Endodermal cell (in vitro differentiated cells): ENCODE measurements around the gene PHGDH. TPM values are rescaled to one million over a fixed set of nuclear protein-coding genes. Genes with fewer than 3 reads are reported as not detected.
A peak's percentile ranks its signal among the peaks of the same experiment; 100 is the strongest.

ENCODE experiments used
- DNase-seq: peaks from one replicate; pipeline ENCODE4 v3.0.0-alpha.2; 2017
- H3K27ac ChIP-seq: 2 replicates; pipeline ENCODE4 v1.5.1; 2013; ENCODE audit warnings: mild to moderate bottlenecking, low read depth, low read length, moderate library complexity
- H3K27me3 ChIP-seq: 2 replicates; pipeline ENCODE4 v1.6.1; 2013; ENCODE audit warnings: mild to moderate bottlenecking, low read length, moderate library complexity; ENCODE audit not compliant: insufficient read depth, control insufficient read depth, poor library complexity, severe bottlenecking
- H3K36me3 ChIP-seq: 2 replicates; pipeline ENCODE4 v1.7.0; 2013; ENCODE audit warnings: mild to moderate bottlenecking, low read length, moderate library complexity; ENCODE audit not compliant: control insufficient read depth, insufficient read depth
- H3K4me1 ChIP-seq: one replicate; pipeline ENCODE4 v1.7.0; 2013; ENCODE audit warnings: low read length; ENCODE audit not compliant: control insufficient read depth, insufficient read depth
- H3K4me3 ChIP-seq: 2 replicates; pipeline ENCODE4 v1.5.1; 2013; ENCODE audit warnings: mild to moderate bottlenecking, low read length, moderate library complexity
- H3K9ac ChIP-seq: 2 replicates; pipeline ENCODE4 v1.6.1; 2013; ENCODE audit warnings: mild to moderate bottlenecking, low read length, moderate library complexity; ENCODE audit not compliant: poor library complexity, severe bottlenecking; ENCODE audit errors: extremely low read depth
- H3K9me3 ChIP-seq: 2 replicates; pipeline ENCODE4 v1.6.1; 2013; ENCODE audit warnings: mild to moderate bottlenecking, low read length, moderate library complexity; ENCODE audit not compliant: control insufficient read depth
- H3K27ac Mint-ChIP-seq: 2 replicates; pipeline ENCODE4 v1.8.0; 2020; ENCODE audit warnings: mixed read lengths
- H3K27me3 Mint-ChIP-seq: 2 replicates; pipeline ENCODE4 v1.8.0; 2021; ENCODE audit warnings: mild to moderate bottlenecking, mixed read lengths; ENCODE audit not compliant: insufficient read depth
- H3K36me3 Mint-ChIP-seq: 2 replicates; pipeline ENCODE4 v1.8.0; 2020; ENCODE audit warnings: low read depth, mixed read lengths
- H3K4me1 Mint-ChIP-seq: 2 replicates; pipeline ENCODE4 v1.8.0; 2020; ENCODE audit warnings: mixed read lengths
- H3K4me3 Mint-ChIP-seq: 2 replicates; pipeline ENCODE4 v1.8.0; 2020; ENCODE audit warnings: mild to moderate bottlenecking, moderate library complexity, mixed read lengths
- H3K9me3 Mint-ChIP-seq: 2 replicates; pipeline ENCODE4 v1.8.0; 2020; ENCODE audit warnings: mild to moderate bottlenecking, mixed read lengths
- CTCF ChIP-seq: fragments of 200-600 bp; sonication (generic); conservative IDR thresholded peaks from 2 replicates; pipeline ENCODE4 v1.5.0; 2021; ENCODE audit warnings: antibody characterized with exemption, mild to moderate bottlenecking
- WGBS, 2 experiments: methylation state at CpG; one replicate each; pipeline versions ENCODE4 v1.1.5 to v1.1.7; 2013; ENCODE audit warnings: missing lambda C conversion rate in 2 of 2, mixed read lengths in 1 of 2; ENCODE audit not compliant: insufficient coverage in 1 of 2, insufficient read length in 1 of 2; 5-methylcytosine and 5-hydroxymethylcytosine counted together
- total RNA-seq, 2 donors: library from RNA; stranded (reverse); fragmentation: NEBNext Ultra II Directional in 1 of 2; extraction: Animal tissue kit (Norgen Biotek cat#: 25700) in 1 of 2; gene quantifications; 2 replicates in 1 of 2; 3 replicates in 1 of 2; pipeline ENCODE4 v1.2.1, GENCODE V29; 2021

The PHGDH gene
- total RNA-seq, 2 donors from 2014 or later = 156 to 176 TPM

GRCh38 chr1:119700326-119700725 is 11.4 kb upstream of the PHGDH start:
- Mint-ChIP-seq H3K27me3 (peaks cover 5% of the 10 kb centered on the region), H3K4me1 (no peaks in the 10 kb centered on the region), H3K9me3 (peaks cover 36% of the 10 kb centered on the region), H3K27ac (no peak overlapping the region), H3K4me3 (no peak overlapping the region), H3K36me3 (peaks cover 2% of the 10 kb centered on the region)
- Histone ChIP-seq H3K4me1 (no peaks in the 10 kb centered on the region), H3K27me3 (no peaks in the 10 kb centered on the region), H3K9ac (no peak overlapping the region), H3K4me3 (no peak overlapping the region), H3K27ac (no peak overlapping the region), H3K9me3 (peaks cover 31% of the 10 kb centered on the region), H3K36me3 (no peaks in the 10 kb centered on the region)
- WGBS, 2 experiments = 83 to 90% methylated on average over 2 of the region's 2 CpGs
- TF ChIP-seq CTCF = no peak
- DNase-seq = no peak

GRCh38 chr1:119701659-119702058 is 10.1 kb upstream of the PHGDH start:
- peaks cover 2% of the 10 kb centered on the region for H3K36me3 Mint-ChIP-seq
- no peaks in the 10 kb centered on the region for H3K27me3 ChIP-seq
- DNase-seq = no peak
- H3K9me3 Mint-ChIP-seq = peaks cover 39% of the 10 kb centered on the region
- peaks cover 31% of the 10 kb centered on the region for H3K9me3 ChIP-seq
- H3K36me3 ChIP-seq = no peaks in the 10 kb centered on the region
- TF ChIP-seq CTCF = no peak
- H3K4me3 Mint-ChIP-seq = no peak overlapping the region
- no peak overlapping the region for H3K27ac ChIP-seq
- no peak overlapping the region for H3K27ac Mint-ChIP-seq
- H3K4me3 ChIP-seq = peak overlapping the region; percentile 24
- H3K27me3 Mint-ChIP-seq = peaks cover 5% of the 10 kb centered on the region
- H3K4me1 Mint-ChIP-seq = no peaks in the 10 kb centered on the region
- no peak overlapping the region for H3K9ac ChIP-seq
- H3K4me1 ChIP-seq = no peaks in the 10 kb centered on the region

GRCh38 chr1:119702384-119702783 is 9.3 kb upstream of the PHGDH start:
- Mint-ChIP-seq H3K27me3 (peaks cover 5% of the 10 kb centered on the region), H3K27ac (no peak overlapping the region), H3K36me3 (peaks cover 2% of the 10 kb centered on the region)

More at GRCh38 chr1:119702384-119702783, 9.3 kb upstream of the PHGDH start:
- H3K27ac ChIP-seq = no peak overlapping the region
- peaks cover 31% of the 10 kb centered on the region for H3K9me3 ChIP-seq
- WGBS, 2 experiments = 100% methylated on average over 2 of the region's 2 CpGs; no CpG with 5 or more reads in 1 of the 2 experiments
- no peak overlapping the region for H3K4me3 ChIP-seq
- H3K4me1 Mint-ChIP-seq = no peaks in the 10 kb centered on the region
- no peaks in the 10 kb centered on the region for H3K27me3 ChIP-seq
- H3K4me1 ChIP-seq = no peaks in the 10 kb centered on the region
- DNase-seq = no peak
- no peaks in the 10 kb centered on the region for H3K36me3 ChIP-seq
- H3K9ac ChIP-seq = no peak overlapping the region
- no peak for TF ChIP-seq CTCF
- peaks cover 39% of the 10 kb centered on the region for H3K9me3 Mint-ChIP-seq
- H3K4me3 Mint-ChIP-seq = no peak overlapping the region
